GM19240 (cell line): ENCODE measurements around the gene EIF2B5.
"Not testable (repeated sequence)": the region's sequence is repeated elsewhere in the genome, so short reads cannot be mapped to it uniquely, and the experiment has no call there.

Experiments
- DNase-seq: peaks from one replicate; pipeline ENCODE4 v3.0.0; 2011; ENCODE audit warnings: low spot score; ENCODE audit not compliant: insufficient read length

The EIF2B5 gene

GRCh38 chr3:184145751-184146270 lies 10.7 kb downstream of the EIF2B5 start:
- no peak for DNase-seq

GRCh38 chr3:184148076-184148475 lies 12.9 kb downstream of the EIF2B5 start:
- no peak for DNase-seq

- DNase-seq = no peak
Measured at GRCh38 chr3:184149123-184149522, 14.0 kb downstream of the EIF2B5 start.

GRCh38 chr3:184149770-184150169 lies 14.6 kb downstream of the EIF2B5 start:
- not testable (repeated sequence) for DNase-seq

- peak; percentile 82 for DNase-seq
Measured at GRCh38 chr3:184154885-184155643, 19.9 kb downstream of the EIF2B5 start, which contains the start of gene DVL3. DVL3 (plus strand) TSS chr3:184155377; CDS start chr3:184155636, 259 bp downstream.

- peak; percentile 52 for DNase-seq
Measured at GRCh38 chr3:184155644-184156521, 20.7 kb downstream of the EIF2B5 start.

GRCh38 chr3:184156522-184156955 lies 21.4 kb downstream of the EIF2B5 start:
- DNase-seq = no peak

- DNase-seq = no peak
Measured at GRCh38 chr3:184157206-184157605, 22.0 kb downstream of the EIF2B5 start.

GRCh38 chr3:184158404-184158803 lies 23.2 kb downstream of the EIF2B5 start:
- DNase-seq = no peak

- no peak for DNase-seq
Measured at GRCh38 chr3:184160456-184160855, 25.3 kb downstream of the EIF2B5 start.

- not testable (repeated sequence) for DNase-seq
Measured at GRCh38 chr3:184162571-184163070, 27.5 kb downstream of the EIF2B5 start.

- DNase-seq = no peak
Measured at GRCh38 chr3:184164648-184165330, 29.6 kb downstream of the EIF2B5 start.

GRCh38 chr3:184165543-184165942 lies 30.4 kb downstream of the EIF2B5 start:
- DNase-seq = no peak

- DNase-seq = no peak
Measured at GRCh38 chr3:184166671-184167070, 31.5 kb downstream of the EIF2B5 start.

- DNase-seq = no peak
Measured at GRCh38 chr3:184167786-184168185, 32.6 kb downstream of the EIF2B5 start.

- no peak for DNase-seq
Measured at GRCh38 chr3:184168363-184169120, 33.4 kb downstream of the EIF2B5 start.

GRCh38 chr3:184169896-184170875 lies 35.0 kb downstream of the EIF2B5 start:
- no peak for DNase-seq

GRCh38 chr3:184171562-184171961 lies 36.4 kb downstream of the EIF2B5 start:
- DNase-seq = no peak

GRCh38 chr3:184172681-184173373 lies 37.7 kb downstream of the EIF2B5 start:
- no peak for DNase-seq
